Kidney epithelial cell (primary cell): ENCODE data around the gene CIDEA. TPM values are rescaled to one million over a fixed set of nuclear protein-coding genes. Genes with fewer than 3 reads are reported as not detected.

Source experiments
- DNase-seq: peaks from one replicate; pipeline ENCODE4 v3.0.0-alpha.2; 2010; ENCODE audit warnings: low read depth
- H3K27me3 ChIP-seq: 2 replicates; pipeline ENCODE4 v1.6.0; 2011; ENCODE audit warnings: low read length; ENCODE audit not compliant: control insufficient read depth, insufficient read depth
- H3K36me3 ChIP-seq: 2 replicates; pipeline ENCODE4 v1.5.1; 2011; ENCODE audit warnings: low read length; ENCODE audit not compliant: control insufficient read depth, insufficient read depth
- H3K4me3 ChIP-seq: 2 replicates; pipeline ENCODE4 v1.5.1; 2011; ENCODE audit warnings: low read depth, mild to moderate bottlenecking, control low read depth, low read length
- CTCF ChIP-seq: IDR thresholded peaks from 2 replicates; pipeline ENCODE4 v1.5.1; 2011; ENCODE audit warnings: mild to moderate bottlenecking, moderate library complexity, low read length, control low read depth, inconsistent platforms; ENCODE audit not compliant: insufficient read depth, poor library complexity, severe bottlenecking
- total RNA-seq: library from RNA; depleted of rRNA; stranded (reverse); fragments of >200 nt; gene quantifications from 2 replicates; pipeline ENCODE4 v1.2.3, GENCODE V29; 2015

The CIDEA gene
- total RNA-seq, 1 donor from 2014 or later, result 7.1 TPM

- DNase-seq, result no peak
- Histone ChIP-seq H3K4me3 (no peak overlapping the region), H3K27me3 (peaks cover 9% of the 10 kb centered on the region), H3K36me3 (no peaks in the 10 kb centered on the region)
- TF ChIP-seq CTCF, result peak; percentile 54
Observed at GRCh38 chr18:12246849-12247808, 7.0 kb upstream of the CIDEA start.

GRCh38 chr18:12247946-12248345 lies 6.2 kb upstream of the CIDEA start:
- Histone ChIP-seq H3K4me3 (no peak overlapping the region), H3K36me3 (no peaks in the 10 kb centered on the region), H3K27me3 (peaks cover 10% of the 10 kb centered on the region)
- no peak for DNase-seq
- no peak for TF ChIP-seq CTCF

- no peak for TF ChIP-seq CTCF
- no peak overlapping the region for H3K4me3 ChIP-seq
- H3K27me3 ChIP-seq, result peaks cover 22% of the 10 kb centered on the region
- H3K36me3 ChIP-seq, result no peaks in the 10 kb centered on the region
- DNase-seq, result no peak
Observed at GRCh38 chr18:12248926-12249720, 5.0 kb upstream of the CIDEA start.

- DNase-seq, result no peak
- Histone ChIP-seq H3K4me3 (no peak overlapping the region), H3K36me3 (no peaks in the 10 kb centered on the region), H3K27me3 (peaks cover 30% of the 10 kb centered on the region)
- no peak for TF ChIP-seq CTCF
Observed at GRCh38 chr18:12251311-12251710, 2.9 kb upstream of the CIDEA start.

GRCh38 chr18:12252061-12252460 lies 2.1 kb upstream of the CIDEA start:
- Histone ChIP-seq H3K36me3 (no peaks in the 10 kb centered on the region), H3K27me3 (peaks cover 26% of the 10 kb centered on the region), H3K4me3 (no peak overlapping the region)
- no peak for DNase-seq
- TF ChIP-seq CTCF, result no peak
